PC-3 (cell line): ENCODE results near the gene SDK2.

Experiments
- CTCF ChIP-seq: fragments of 300-600 bp; sonication (generic); conservative IDR thresholded peaks from 2 replicates; pipeline ENCODE4 v1.5.1; 2017; ENCODE audit warnings: antibody characterized with exemption, low read depth, mild to moderate bottlenecking, low read length
- EZH2 ChIP-seq: fragments of 300-600 bp; sonication (generic); IDR thresholded peaks from one replicate; pipeline ENCODE4 v1.6.1; 2017; ENCODE audit warnings: antibody characterized with exemption, mild to moderate bottlenecking, low read length; ENCODE audit not compliant: unreplicated experiment

- TF ChIP-seq CTCF (no peak), EZH2 (no peak)
Observed at GRCh38 chr17:73528679-73529078, 115.6 kb downstream of the SDK2 start.
